Panc1 (cell line): ENCODE results near the gene TSPYL4.

Experiments
- POLR2AphosphoS5 ChIP-seq: IDR thresholded peaks from 2 replicates; pipeline ENCODE4 v1.6.1; 2012; ENCODE audit warnings: mild to moderate bottlenecking, low read depth, low read length, moderate library complexity
- REST ChIP-seq, 2 experiments: IDR thresholded peaks; 2 replicates each; pipeline ENCODE4 v1.6.1; 2011 to 2012; ENCODE audit warnings: low read depth in 2 of 2, control low read depth in 1 of 2, low read length in 1 of 2, mild to moderate bottlenecking in 1 of 2, moderate library complexity in 1 of 2; ENCODE audit not compliant: insufficient read depth in 1 of 2
- SIN3A ChIP-seq: IDR thresholded peaks from 2 replicates; pipeline ENCODE4 v1.6.1; 2012; ENCODE audit warnings: low read depth, mild to moderate bottlenecking, low read length, moderate library complexity, borderline replicate concordance; ENCODE audit not compliant: insufficient read depth
- TCF7L2 ChIP-seq: IDR thresholded peaks from 2 replicates; pipeline ENCODE4 v1.6.1; 2011; ENCODE audit warnings: mild to moderate bottlenecking, low read depth, low read length, inconsistent platforms
- TF ChIP-seq, protein P1 (sequence below): fragments of 450-650 bp; IDR thresholded peaks from 2 replicates; pipeline ENCODE4 v1.5.1; 2017; ENCODE audit warnings: mild to moderate bottlenecking

DNA sequence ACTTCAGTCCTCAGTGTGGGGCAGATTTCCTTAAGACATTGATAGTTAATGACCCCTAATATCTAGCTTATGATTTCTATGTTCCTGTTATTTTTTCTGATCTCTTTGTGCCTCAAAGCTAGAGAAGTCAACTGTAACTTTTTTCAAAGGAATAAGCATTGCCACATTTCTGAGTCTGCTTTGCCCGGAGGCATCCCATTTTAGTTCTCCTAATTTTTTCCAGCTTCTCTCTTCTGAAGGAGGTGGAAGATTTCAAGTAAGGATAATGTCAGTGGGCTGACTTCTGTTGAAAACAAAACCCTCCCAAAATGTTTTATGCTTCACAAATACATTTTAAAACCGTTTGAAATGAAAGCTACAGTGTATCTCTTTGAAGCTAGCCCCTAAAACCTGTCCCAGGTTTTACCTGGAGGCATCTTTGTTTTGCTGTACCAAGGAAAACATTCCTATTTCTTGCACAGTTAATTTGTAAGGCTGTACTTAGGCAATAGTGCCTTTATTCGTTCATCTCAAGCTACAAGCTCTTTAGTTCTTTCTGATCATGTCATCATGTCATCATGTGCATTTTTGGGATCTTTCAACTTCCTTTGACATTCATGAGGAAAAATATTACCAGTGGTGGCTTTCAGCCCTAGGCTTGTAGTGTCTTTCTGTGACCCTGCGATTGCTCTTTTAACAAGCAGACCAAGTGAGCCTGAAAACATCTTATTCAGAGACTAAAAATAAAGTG is 45.7 kb downstream of the TSPYL4 start:
- TF ChIP-seq, protein P1, sequence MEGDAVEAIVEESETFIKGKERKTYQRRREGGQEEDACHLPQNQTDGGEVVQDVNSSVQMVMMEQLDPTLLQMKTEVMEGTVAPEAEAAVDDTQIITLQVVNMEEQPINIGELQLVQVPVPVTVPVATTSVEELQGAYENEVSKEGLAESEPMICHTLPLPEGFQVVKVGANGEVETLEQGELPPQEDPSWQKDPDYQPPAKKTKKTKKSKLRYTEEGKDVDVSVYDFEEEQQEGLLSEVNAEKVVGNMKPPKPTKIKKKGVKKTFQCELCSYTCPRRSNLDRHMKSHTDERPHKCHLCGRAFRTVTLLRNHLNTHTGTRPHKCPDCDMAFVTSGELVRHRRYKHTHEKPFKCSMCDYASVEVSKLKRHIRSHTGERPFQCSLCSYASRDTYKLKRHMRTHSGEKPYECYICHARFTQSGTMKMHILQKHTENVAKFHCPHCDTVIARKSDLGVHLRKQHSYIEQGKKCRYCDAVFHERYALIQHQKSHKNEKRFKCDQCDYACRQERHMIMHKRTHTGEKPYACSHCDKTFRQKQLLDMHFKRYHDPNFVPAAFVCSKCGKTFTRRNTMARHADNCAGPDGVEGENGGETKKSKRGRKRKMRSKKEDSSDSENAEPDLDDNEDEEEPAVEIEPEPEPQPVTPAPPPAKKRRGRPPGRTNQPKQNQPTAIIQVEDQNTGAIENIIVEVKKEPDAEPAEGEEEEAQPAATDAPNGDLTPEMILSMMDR = no peak
- TF ChIP-seq POLR2AphosphoS5 = no peak
- TF ChIP-seq TCF7L2 = no peak
- no peak for TF ChIP-seq REST (IDR thresholded peaks at IDR 0.05; ENCODE audit: insufficient read depth in 1 of 2, low read depth in 2 of 2, low read length in 1 of 2)
- no peak for TF ChIP-seq SIN3A
